Measurements from ENCODE around the gene RPGRIP1L.

Gene RPGRIP1L

DNA sequence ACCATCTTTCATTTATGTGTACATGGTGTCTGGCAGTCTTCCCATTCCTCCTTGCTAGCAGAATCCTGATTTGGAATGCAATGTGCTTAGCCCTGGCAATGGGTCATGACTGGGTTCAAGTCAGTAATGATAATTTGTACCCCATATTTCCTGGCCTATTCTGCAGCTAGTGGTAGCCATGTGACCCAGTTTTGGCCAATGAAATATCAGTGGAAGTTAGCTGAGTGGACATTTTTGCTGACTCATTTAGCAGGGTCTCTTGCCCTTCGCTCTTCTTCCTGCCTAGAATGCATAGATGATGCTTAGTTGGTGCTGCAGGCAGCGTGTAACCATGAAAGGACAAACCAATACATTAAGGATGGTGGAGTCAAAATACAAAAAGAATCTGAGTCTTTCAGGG lies 121.9 kb downstream of the RPGRIP1L start:
- no peak for DNase-seq (ENCODE audit: low spot score)
- TF ChIP-seq, protein P1, sequence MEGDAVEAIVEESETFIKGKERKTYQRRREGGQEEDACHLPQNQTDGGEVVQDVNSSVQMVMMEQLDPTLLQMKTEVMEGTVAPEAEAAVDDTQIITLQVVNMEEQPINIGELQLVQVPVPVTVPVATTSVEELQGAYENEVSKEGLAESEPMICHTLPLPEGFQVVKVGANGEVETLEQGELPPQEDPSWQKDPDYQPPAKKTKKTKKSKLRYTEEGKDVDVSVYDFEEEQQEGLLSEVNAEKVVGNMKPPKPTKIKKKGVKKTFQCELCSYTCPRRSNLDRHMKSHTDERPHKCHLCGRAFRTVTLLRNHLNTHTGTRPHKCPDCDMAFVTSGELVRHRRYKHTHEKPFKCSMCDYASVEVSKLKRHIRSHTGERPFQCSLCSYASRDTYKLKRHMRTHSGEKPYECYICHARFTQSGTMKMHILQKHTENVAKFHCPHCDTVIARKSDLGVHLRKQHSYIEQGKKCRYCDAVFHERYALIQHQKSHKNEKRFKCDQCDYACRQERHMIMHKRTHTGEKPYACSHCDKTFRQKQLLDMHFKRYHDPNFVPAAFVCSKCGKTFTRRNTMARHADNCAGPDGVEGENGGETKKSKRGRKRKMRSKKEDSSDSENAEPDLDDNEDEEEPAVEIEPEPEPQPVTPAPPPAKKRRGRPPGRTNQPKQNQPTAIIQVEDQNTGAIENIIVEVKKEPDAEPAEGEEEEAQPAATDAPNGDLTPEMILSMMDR (IDR thresholded peaks at IDR 0.05; ENCODE audit: borderline replicate concordance, control extremely low read depth, extremely low read depth, insufficient read depth, missing control alignments), result no peak
- in situ Hi-C loops (cut with MboI; ENCODE audit: low sequenced_read_pairs, unreplicated experiment), result no loop called here

DNA sequence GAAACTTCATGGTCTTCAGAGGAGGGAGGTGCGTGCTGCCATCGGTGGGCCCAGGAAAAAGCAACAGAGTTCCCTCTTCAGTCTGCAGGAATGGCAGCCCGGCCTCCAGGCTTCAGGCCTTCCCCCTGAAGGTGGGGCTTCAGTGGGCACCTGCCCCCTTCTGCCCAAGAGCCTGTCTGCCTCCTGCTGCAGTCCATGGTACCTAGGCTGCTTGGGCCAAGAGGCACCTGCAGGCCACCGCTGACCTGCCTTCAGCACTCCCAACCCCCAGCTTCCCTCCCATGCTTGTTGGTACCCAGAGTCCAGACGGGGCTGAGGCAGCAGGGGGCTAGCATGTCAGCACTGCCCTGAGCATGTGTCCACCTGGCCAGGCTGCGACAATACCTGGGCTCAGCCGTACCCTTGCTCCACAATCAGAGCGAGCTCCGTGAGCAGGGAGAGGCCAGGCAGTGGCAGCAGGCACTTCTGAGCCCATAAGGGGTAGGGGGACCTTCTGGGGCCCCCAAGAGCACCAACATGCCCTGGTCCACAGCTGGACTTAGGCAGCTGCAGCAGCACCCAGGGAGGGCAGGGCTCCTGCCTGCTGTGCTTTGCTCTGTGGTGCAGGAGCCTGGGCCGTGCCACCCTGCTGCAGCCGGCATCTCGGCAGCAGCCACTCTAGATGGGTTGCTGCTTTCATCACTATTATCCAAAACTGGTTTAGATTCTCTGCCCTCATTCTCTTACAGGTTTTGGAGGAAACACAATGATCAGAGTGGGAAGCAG lies 123.4 kb downstream of the RPGRIP1L start:
- TF ChIP-seq, protein P1 (IDR thresholded peaks at IDR 0.05; ENCODE audit: borderline replicate concordance, control extremely low read depth, extremely low read depth, insufficient read depth, missing control alignments), result no peak
- no peak for DNase-seq (ENCODE audit: low spot score)
- in situ Hi-C loops (cut with MboI; ENCODE audit: low sequenced_read_pairs, unreplicated experiment), result no loop called here

DNA sequence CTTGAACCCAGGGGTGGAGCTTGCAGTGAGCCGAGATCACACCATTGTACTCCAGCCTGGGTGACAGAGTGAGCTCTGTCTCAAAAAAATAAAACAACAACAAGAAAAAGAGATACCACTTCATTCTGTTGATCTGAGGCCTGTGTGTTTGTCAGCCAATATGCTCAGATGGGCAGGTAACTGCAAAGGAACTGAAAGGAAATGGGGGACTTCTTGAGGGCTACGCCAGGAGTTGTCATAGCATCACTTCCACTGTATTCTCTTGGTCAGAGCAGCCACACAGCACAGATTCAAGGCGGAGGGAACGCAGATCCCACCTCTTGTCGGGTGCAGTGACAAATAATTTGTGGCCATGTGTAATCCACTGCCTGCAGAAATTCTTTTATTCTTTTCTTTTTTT lies 126.8 kb downstream of the RPGRIP1L start:
- in situ Hi-C loops (cut with MboI; ENCODE audit: low sequenced_read_pairs, unreplicated experiment), result no loop called here
- TF ChIP-seq, protein P1 (IDR thresholded peaks at IDR 0.05; ENCODE audit: borderline replicate concordance, control extremely low read depth, extremely low read depth, insufficient read depth, missing control alignments), result no peak
- DNase-seq (ENCODE audit: low spot score), result no peak

DNA sequence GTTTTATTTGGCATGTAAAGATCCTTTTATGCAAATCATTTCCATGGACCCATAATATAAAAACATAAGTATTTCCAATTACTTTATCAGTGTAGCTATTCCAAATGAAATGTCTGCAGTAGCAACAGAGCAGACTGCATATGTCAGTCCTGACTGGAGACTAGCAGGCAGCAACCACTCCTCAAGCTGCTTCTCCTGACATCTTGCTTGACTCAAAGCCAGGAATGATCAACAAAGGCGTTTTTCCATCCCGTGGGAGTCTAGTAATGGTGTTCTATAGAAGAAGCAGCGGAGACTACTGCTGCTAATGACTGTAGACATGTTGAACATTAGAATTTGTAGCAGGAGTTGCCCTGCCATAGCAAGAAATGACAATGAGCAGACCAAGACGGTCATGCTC lies 127.4 kb downstream of the RPGRIP1L start:
- TF ChIP-seq, protein P1 (IDR thresholded peaks at IDR 0.05; ENCODE audit: borderline replicate concordance, control extremely low read depth, extremely low read depth, insufficient read depth, missing control alignments), result no peak
- in situ Hi-C loops (cut with MboI; ENCODE audit: low sequenced_read_pairs, unreplicated experiment), result no loop called here
- no peak for DNase-seq (ENCODE audit: low spot score)

DNA sequence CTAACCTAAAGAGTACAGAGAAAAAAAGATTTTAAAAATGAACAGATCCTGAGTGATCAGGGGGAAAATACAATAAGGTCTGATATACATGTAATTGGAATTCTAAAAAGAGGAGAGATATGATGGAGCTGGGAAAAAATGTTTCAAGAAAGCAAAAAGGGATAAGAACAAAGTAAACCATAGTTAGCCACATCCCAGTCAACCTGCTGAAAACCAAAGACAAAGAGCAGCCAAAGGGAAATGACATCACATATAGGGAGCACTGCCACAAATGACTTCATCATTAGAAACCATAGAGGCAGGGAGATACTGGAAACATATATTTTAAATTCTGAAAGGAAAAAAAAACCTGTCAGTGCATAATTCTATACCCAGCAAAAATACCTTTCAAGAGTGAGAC lies 131.9 kb downstream of the RPGRIP1L start:
- TF ChIP-seq, protein P1 (IDR thresholded peaks at IDR 0.05; ENCODE audit: borderline replicate concordance, control extremely low read depth, extremely low read depth, insufficient read depth, missing control alignments), result no peak
- in situ Hi-C loops (cut with MboI; ENCODE audit: low sequenced_read_pairs, unreplicated experiment), result loop anchor here (25.0 kb wide), 1 partner anchor 1391 kb away; no protein-coding TSS in a partner anchor
- no peak for DNase-seq (ENCODE audit: low spot score)

DNA sequence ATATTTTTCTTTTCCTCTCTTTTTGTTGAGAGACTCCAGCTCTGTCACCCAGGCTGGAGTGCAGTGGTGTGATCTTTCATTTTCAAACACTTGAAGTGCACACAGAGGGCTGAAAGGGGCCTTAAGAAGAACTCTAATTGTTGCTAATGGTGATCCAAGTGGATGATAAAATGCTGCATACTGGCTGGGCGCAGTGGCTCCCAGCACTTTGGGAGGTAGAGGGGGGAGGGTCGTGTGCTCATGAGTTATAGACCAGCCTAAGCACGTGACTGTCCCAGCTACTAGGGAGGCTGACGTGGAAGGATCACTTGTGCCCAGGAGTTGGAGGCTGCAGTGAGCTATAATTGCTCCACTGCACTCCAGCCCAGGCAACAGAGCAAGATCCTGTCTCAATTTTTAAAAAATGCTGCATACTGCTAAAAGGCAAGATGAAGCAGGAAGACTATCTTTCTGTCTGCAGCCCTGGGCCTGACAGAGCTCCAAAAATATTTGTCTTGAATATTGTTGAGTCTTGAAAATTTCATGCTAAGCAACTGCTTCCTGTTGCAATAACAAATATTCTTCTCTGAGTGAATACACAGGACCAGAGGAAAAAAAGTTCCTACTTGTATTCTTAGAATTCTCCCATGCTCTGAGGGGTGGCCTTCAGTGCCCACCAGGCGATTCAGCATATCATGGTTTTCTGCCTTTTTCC lies 137.0 kb downstream of the RPGRIP1L start:
- DNase-seq (ENCODE audit: low spot score), result no peak
- TF ChIP-seq, protein P1 (IDR thresholded peaks at IDR 0.05; ENCODE audit: borderline replicate concordance, control extremely low read depth, extremely low read depth, insufficient read depth, missing control alignments), result no peak
- in situ Hi-C loops (cut with MboI; ENCODE audit: low sequenced_read_pairs, unreplicated experiment), result loop anchor here (25.0 kb wide), 1 partner anchor 1396 kb away; no protein-coding TSS in a partner anchor
